Jurkat, Clone E6-1 (cell line): ENCODE results near the gene A2ML1.
"Not testable (repeated sequence)": the region's sequence is repeated elsewhere in the genome, so short reads cannot be mapped to it uniquely, and the experiment has no call there.

ENCODE experiments used
- DNase-seq: peaks from one replicate; pipeline ENCODE4 v3.0.0-alpha.2; 2011; ENCODE audit warnings: low read depth, low spot score
- H3K4me3 ChIP-seq: 2 replicates; pipeline ENCODE4 v1.5.1; 2011; ENCODE audit warnings: mild to moderate bottlenecking, low read length, control low read depth, moderate library complexity

The A2ML1 gene

GRCh38 chr12:8841778-8842177 is 19.4 kb downstream of the A2ML1 start:
- H3K4me3 ChIP-seq = no peak overlapping the region

GRCh38 chr12:8844665-8845064 is 22.2 kb downstream of the A2ML1 start:
- no peak overlapping the region for H3K4me3 ChIP-seq
- DNase-seq = no peak

More at GRCh38 chr12:8841778-8842177, 19.4 kb downstream of the A2ML1 start:
- no peak for DNase-seq

GRCh38 chr12:8846305-8846704 is 23.9 kb downstream of the A2ML1 start:
- no peak for DNase-seq
- H3K4me3 ChIP-seq = no peak overlapping the region

- H3K4me3 ChIP-seq = no peak overlapping the region
- DNase-seq = no peak
Measured at GRCh38 chr12:8847435-8847834, 25.0 kb downstream of the A2ML1 start.

- DNase-seq = no peak
- no peak overlapping the region for H3K4me3 ChIP-seq
Measured at GRCh38 chr12:8849876-8850275, 27.5 kb downstream of the A2ML1 start.

GRCh38 chr12:8852119-8852518 is 29.7 kb downstream of the A2ML1 start:
- DNase-seq = no peak

GRCh38 chr12:8855891-8856290 is 33.5 kb downstream of the A2ML1 start:
- DNase-seq = no peak
- no peak overlapping the region for H3K4me3 ChIP-seq

More at GRCh38 chr12:8852119-8852518, 29.7 kb downstream of the A2ML1 start:
- H3K4me3 ChIP-seq = no peak overlapping the region

GRCh38 chr12:8859448-8859847 is 37.0 kb downstream of the A2ML1 start:
- not testable (repeated sequence) for DNase-seq, H3K4me3 ChIP-seq

GRCh38 chr12:8860165-8860961 is 37.9 kb downstream of the A2ML1 start:
- DNase-seq = peak; percentile 32
- H3K4me3 ChIP-seq = no peak overlapping the region

GRCh38 chr12:8866429-8866828 is 44.0 kb downstream of the A2ML1 start:
- no peak overlapping the region for H3K4me3 ChIP-seq
- no peak for DNase-seq

GRCh38 chr12:8867009-8867408 is 44.6 kb downstream of the A2ML1 start:
- DNase-seq = no peak
- H3K4me3 ChIP-seq = no peak overlapping the region

GRCh38 chr12:8867786-8868185 is 45.4 kb downstream of the A2ML1 start:
- DNase-seq = no peak
- H3K4me3 ChIP-seq = no peak overlapping the region

- H3K4me3 ChIP-seq = no peak overlapping the region
- no peak for DNase-seq
Measured at GRCh38 chr12:8870586-8870985, 48.2 kb downstream of the A2ML1 start.

- no peak overlapping the region for H3K4me3 ChIP-seq
- no peak for DNase-seq
Measured at GRCh38 chr12:8871068-8871467, 48.6 kb downstream of the A2ML1 start.

GRCh38 chr12:8876887-8877286 is 54.5 kb downstream of the A2ML1 start:
- no peak overlapping the region for H3K4me3 ChIP-seq
- DNase-seq = no peak

- no peak for DNase-seq
- H3K4me3 ChIP-seq = no peak overlapping the region
Measured at GRCh38 chr12:8886502-8887284, 64.3 kb downstream of the A2ML1 start.

- DNase-seq = no peak
- no peak overlapping the region for H3K4me3 ChIP-seq
Measured at GRCh38 chr12:8887285-8887715, 64.9 kb downstream of the A2ML1 start.

- H3K4me3 ChIP-seq = peak overlapping the region; percentile 1; the same call in 1 of the 2 replicates
- peak; percentile 32 for DNase-seq
Measured at GRCh38 chr12:8890313-8891085, 68.1 kb downstream of the A2ML1 start.

- no peak overlapping the region for H3K4me3 ChIP-seq
- no peak for DNase-seq
Measured at GRCh38 chr12:8891976-8892375, 69.6 kb downstream of the A2ML1 start.

GRCh38 chr12:8894378-8894777 is 72.0 kb downstream of the A2ML1 start:
- DNase-seq = no peak

More at GRCh38 chr12:8894378-8894777, 72.0 kb downstream of the A2ML1 start:
- H3K4me3 ChIP-seq = no peak overlapping the region
